Skin of body (tissue), 2 donors: ENCODE measurements around the gene SELENOO. TPM values are rescaled to one million over a fixed set of nuclear protein-coding genes. Genes with fewer than 3 reads are reported as not detected.
A peak's percentile ranks its signal among the peaks of the same experiment; 100 is the strongest.
"Not testable (repeated sequence)": the region's sequence is repeated elsewhere in the genome, so short reads cannot be mapped to it uniquely, and the experiment has no call there.

ENCODE experiments used
- DNase-seq: peaks from one replicate; lab custom pipeline; 2025; lab: John Stamatoyannopoulos, UW
- total RNA-seq: library from RNA; depleted of rRNA; stranded (reverse); fragments of >200 nt; gene quantifications from one replicate; pipeline ENCODE4 v1.2.3, GENCODE V29; 2014

The SELENOO gene
- total RNA-seq, 1 donor from 2014 or later: 10.7 TPM

DNA sequence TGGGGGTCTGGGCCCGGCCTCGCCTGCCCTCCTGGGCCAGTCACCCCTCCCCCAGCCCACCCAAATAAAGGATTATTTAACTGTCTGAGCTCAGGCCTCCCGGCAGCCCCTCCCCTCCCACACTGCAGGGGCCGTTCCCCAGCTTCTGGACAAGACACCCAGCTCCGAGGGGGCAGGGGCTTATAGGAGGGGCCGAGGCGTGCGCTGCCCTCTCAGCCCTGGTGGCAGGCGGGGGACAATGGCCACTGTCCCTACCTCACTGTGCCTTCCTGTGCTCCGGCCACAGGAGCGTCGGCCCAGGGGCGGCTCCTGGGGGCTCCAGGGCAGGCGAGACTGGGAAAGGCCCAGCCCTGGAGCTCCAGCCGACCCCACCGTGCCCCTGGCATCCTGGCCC is 2.2 kb upstream of the SELENOO start:
- no peak for DNase-seq

- DNase-seq: no peak
These were observed 1.5 kb upstream of the SELENOO start for GRCh38 chr22:50199251-50199721.

GRCh38 chr22:50199829-50200460 is 866 bp upstream of the SELENOO start:
- no peak for DNase-seq

DNA sequence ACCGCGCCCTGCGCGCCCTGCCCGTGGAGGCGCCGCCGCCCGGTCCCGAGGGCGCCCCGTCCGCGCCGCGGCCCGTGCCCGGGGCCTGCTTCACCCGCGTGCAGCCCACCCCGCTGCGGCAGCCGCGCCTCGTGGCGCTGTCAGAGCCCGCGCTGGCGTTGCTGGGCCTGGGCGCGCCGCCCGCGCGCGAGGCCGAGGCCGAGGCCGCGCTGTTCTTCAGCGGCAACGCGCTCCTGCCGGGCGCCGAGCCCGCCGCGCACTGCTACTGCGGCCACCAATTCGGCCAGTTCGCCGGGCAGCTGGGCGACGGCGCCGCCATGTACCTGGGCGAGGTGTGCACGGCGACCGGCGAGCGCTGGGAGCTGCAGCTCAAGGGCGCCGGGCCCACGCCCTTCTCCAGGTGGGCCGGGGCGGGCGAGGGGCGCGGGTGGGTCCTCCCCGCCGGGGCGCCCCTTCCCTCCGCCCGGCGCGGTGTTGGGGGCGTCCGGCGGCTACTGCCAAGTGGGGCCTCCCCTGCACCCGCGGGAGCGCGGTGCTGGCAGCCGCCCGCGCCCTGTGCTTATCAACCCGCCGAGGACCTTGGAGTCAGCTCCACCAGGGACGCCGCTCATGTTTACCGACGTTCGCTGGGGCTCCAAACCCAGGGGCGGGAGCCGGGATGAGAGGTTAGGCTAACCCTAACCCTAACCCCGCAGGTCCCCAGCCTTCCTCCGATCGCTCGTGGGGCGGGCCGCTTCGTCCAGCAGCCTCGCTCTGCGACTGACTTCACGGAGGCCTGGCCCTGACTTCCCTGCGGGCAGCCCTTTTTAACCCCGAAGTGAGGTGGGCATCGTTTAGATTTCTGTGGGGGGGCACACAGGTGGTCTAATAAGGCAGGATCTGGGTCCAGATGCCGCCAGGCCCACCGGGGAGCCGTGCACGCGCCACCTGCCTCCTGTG is 649 bp downstream of the SELENOO start:
- DNase-seq: no peak

DNA sequence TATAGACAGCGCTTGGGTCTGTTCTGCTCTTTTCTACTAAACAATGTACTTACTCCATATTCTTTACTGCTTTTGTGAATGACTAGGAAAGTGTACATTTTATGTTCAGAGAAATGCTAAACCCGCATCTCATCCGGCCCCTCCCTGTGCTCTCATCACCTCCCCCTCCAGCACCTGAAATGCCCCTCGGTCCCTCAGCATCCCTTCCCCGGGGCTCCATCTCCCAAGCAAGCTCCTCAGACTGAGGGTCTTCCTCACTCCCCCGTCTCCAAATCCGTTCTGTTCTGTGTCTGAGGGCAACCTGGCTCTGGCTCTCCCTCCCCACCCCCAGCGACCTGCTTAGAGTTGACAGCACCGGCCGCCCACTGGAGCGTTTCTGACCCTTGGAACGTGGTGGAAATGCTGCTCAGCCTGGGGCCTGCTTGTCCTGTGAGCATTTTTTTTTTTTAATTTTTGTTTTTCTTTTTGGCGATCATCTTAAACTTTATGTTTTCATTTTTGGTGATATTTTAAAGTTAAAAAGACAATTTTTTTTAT is 1.4 kb downstream of the SELENOO start:
- DNase-seq: no peak

GRCh38 chr22:50203288-50203687 is 2.5 kb downstream of the SELENOO start:
- no peak for DNase-seq

GRCh38 chr22:50204571-50204970 is 3.8 kb downstream of the SELENOO start:
- DNase-seq: no peak

- not testable (repeated sequence) for DNase-seq
These were observed 4.2 kb downstream of the SELENOO start for GRCh38 chr22:50204998-50205397.

GRCh38 chr22:50205781-50206569 is 5.2 kb downstream of the SELENOO start:
- no peak for DNase-seq

- no peak for DNase-seq
These were observed 5.8 kb downstream of the SELENOO start for GRCh38 chr22:50206599-50206998.

- no peak for DNase-seq
These were observed 6.8 kb downstream of the SELENOO start for GRCh38 chr22:50207383-50208140.

GRCh38 chr22:50208430-50208938 is 7.7 kb downstream of the SELENOO start:
- DNase-seq: no peak

- DNase-seq: no peak
These were observed 8.4 kb downstream of the SELENOO start for GRCh38 chr22:50208939-50209892.

GRCh38 chr22:50209893-50210292 is 9.1 kb downstream of the SELENOO start:
- DNase-seq: no peak

GRCh38 chr22:50210378-50211139 is 9.7 kb downstream of the SELENOO start:
- no peak for DNase-seq

GRCh38 chr22:50211147-50211546 is 10.3 kb downstream of the SELENOO start:
- DNase-seq: no peak

- no peak for DNase-seq
These were observed 12.5 kb downstream of the SELENOO start for GRCh38 chr22:50213263-50213662.

- peak; percentile 13 for DNase-seq
These were observed 14.7 kb downstream of the SELENOO start for GRCh38 chr22:50215297-50216054.
